IPS-18a (cell line): Measurements from ENCODE around the gene PPP2R3B.

Experiments
- H3K27ac ChIP-seq: one replicate; pipeline ENCODE4 v1.5.1; 2013; ENCODE audit warnings: low read length
- H3K27me3 ChIP-seq: one replicate; pipeline ENCODE4 v1.6.1; 2013; ENCODE audit warnings: mild to moderate bottlenecking, low read length; ENCODE audit not compliant: control insufficient read depth, insufficient read depth
- H3K36me3 ChIP-seq: one replicate; pipeline ENCODE4 v1.6.1; 2013; ENCODE audit warnings: low read depth, low read length; ENCODE audit not compliant: control insufficient read depth
- H3K4me1 ChIP-seq: one replicate; pipeline ENCODE4 v1.6.1; 2013; ENCODE audit warnings: low read depth, low read length; ENCODE audit not compliant: control insufficient read depth
- H3K4me3 ChIP-seq: one replicate; pipeline ENCODE4 v1.5.1; 2013; ENCODE audit warnings: low read length
- H3K9ac ChIP-seq: one replicate; pipeline ENCODE4 v1.6.1; 2013; ENCODE audit warnings: mild to moderate bottlenecking, low read length, moderate library complexity
- H3K9me3 ChIP-seq: one replicate; pipeline ENCODE4 v1.6.1; 2013; ENCODE audit warnings: low read depth, low read length; ENCODE audit not compliant: control insufficient read depth

The PPP2R3B gene

GRCh38 chrX:317424-318067, 69.2 kb downstream of the PPP2R3B start:
- H3K27me3 ChIP-seq = no peaks in the 10 kb centered on the region
- H3K9ac ChIP-seq = no peak overlapping the region
- H3K4me3 ChIP-seq = no peak overlapping the region
- H3K27ac ChIP-seq = no peak overlapping the region
- H3K9me3 ChIP-seq = no peaks in the 10 kb centered on the region
- H3K4me1 ChIP-seq = no peaks in the 10 kb centered on the region
- H3K36me3 ChIP-seq = peaks cover 32% of the 10 kb centered on the region

- Histone ChIP-seq H3K27me3 (no peaks in the 10 kb centered on the region), H3K9ac (no peak overlapping the region), H3K36me3 (peaks cover 41% of the 10 kb centered on the region), H3K4me3 (no peak overlapping the region), H3K4me1 (no peaks in the 10 kb centered on the region), H3K9me3 (no peaks in the 10 kb centered on the region), H3K27ac (no peak overlapping the region)
Measured at GRCh38 chrX:316351-317325, 70.1 kb downstream of the PPP2R3B start.

GRCh38 chrX:314781-315595, 71.7 kb downstream of the PPP2R3B start:
- H3K4me3 ChIP-seq = no peak overlapping the region
- H3K27me3 ChIP-seq = no peaks in the 10 kb centered on the region
- no peak overlapping the region for H3K9ac ChIP-seq
- H3K4me1 ChIP-seq = no peaks in the 10 kb centered on the region
- H3K9me3 ChIP-seq = no peaks in the 10 kb centered on the region
- no peak overlapping the region for H3K27ac ChIP-seq
- peaks cover 51% of the 10 kb centered on the region for H3K36me3 ChIP-seq

- no peaks in the 10 kb centered on the region for H3K4me1 ChIP-seq
- H3K27ac ChIP-seq = no peak overlapping the region
- H3K9ac ChIP-seq = no peak overlapping the region
- H3K4me3 ChIP-seq = no peak overlapping the region
- peaks cover 56% of the 10 kb centered on the region for H3K36me3 ChIP-seq
- no peaks in the 10 kb centered on the region for H3K9me3 ChIP-seq
- H3K27me3 ChIP-seq = no peaks in the 10 kb centered on the region
Measured at GRCh38 chrX:314049-314448, 72.7 kb downstream of the PPP2R3B start.

GRCh38 chrX:313546-313945, 73.2 kb downstream of the PPP2R3B start:
- Histone ChIP-seq H3K4me1 (no peaks in the 10 kb centered on the region), H3K9me3 (no peaks in the 10 kb centered on the region), H3K9ac (no peak overlapping the region), H3K36me3 (peaks cover 59% of the 10 kb centered on the region), H3K27ac (no peak overlapping the region), H3K4me3 (no peak overlapping the region), H3K27me3 (no peaks in the 10 kb centered on the region)

- peaks cover 65% of the 10 kb centered on the region for H3K36me3 ChIP-seq
- no peak overlapping the region for H3K27ac ChIP-seq
- no peaks in the 10 kb centered on the region for H3K4me1 ChIP-seq
- no peak overlapping the region for H3K9ac ChIP-seq
- H3K4me3 ChIP-seq = no peak overlapping the region
- H3K9me3 ChIP-seq = no peaks in the 10 kb centered on the region
- H3K27me3 ChIP-seq = no peaks in the 10 kb centered on the region
Measured at GRCh38 chrX:312621-313331, 73.9 kb downstream of the PPP2R3B start.

- Histone ChIP-seq H3K9me3 (no peaks in the 10 kb centered on the region), H3K9ac (no peak overlapping the region), H3K4me3 (no peak overlapping the region), H3K36me3 (peaks cover 74% of the 10 kb centered on the region), H3K27me3 (no peaks in the 10 kb centered on the region), H3K4me1 (no peaks in the 10 kb centered on the region), H3K27ac (no peak overlapping the region)
Measured at GRCh38 chrX:311156-312129, 75.3 kb downstream of the PPP2R3B start.

- Histone ChIP-seq H3K9me3 (no peaks in the 10 kb centered on the region), H3K9ac (no peak overlapping the region), H3K36me3 (peaks cover 78% of the 10 kb centered on the region), H3K4me3 (no peak overlapping the region), H3K4me1 (no peaks in the 10 kb centered on the region), H3K27ac (no peak overlapping the region), H3K27me3 (no peaks in the 10 kb centered on the region)
Measured at GRCh38 chrX:310621-311155, 76.0 kb downstream of the PPP2R3B start.

- Histone ChIP-seq H3K4me1 (no peaks in the 10 kb centered on the region), H3K27ac (no peak overlapping the region), H3K4me3 (no peak overlapping the region), H3K36me3 (peaks cover 67% of the 10 kb centered on the region), H3K27me3 (no peaks in the 10 kb centered on the region), H3K9me3 (no peaks in the 10 kb centered on the region), H3K9ac (no peak overlapping the region)
Measured at GRCh38 chrX:308821-309520, 77.7 kb downstream of the PPP2R3B start.
